ENCODE results near the gene ZNF862.

The ZNF862 gene

GRCh38 chr7:149808311-149808710 lies 29.9 kb upstream of the ZNF862 start:
- TF ChIP-seq CSRNP3 (CRISPR knock-in tag; IDR thresholded peaks at IDR 0.05) (no peak), RARB (CRISPR knock-in tag; IDR thresholded peaks at IDR 0.05) (no peak), PATZ1 (CRISPR knock-in tag; IDR thresholded peaks at IDR 0.05; ENCODE audit: borderline replicate concordance) (no peak), PPARA (CRISPR knock-in tag; IDR thresholded peaks at IDR 0.05; ENCODE audit: borderline replicate concordance) (no peak), ZC3H10 (CRISPR knock-in tag; IDR thresholded peaks at IDR 0.05) (no peak), ESRRG (CRISPR knock-in tag; IDR thresholded peaks at IDR 0.05) (no peak), BACH2 (CRISPR knock-in tag; IDR thresholded peaks at IDR 0.05; ENCODE audit: borderline replicate concordance) (no peak), TOX (CRISPR knock-in tag; IDR thresholded peaks at IDR 0.05; ENCODE audit: borderline replicate concordance) (no peak), ZFP30 (CRISPR knock-in tag; IDR thresholded peaks at IDR 0.05) (no peak), CREB5 (CRISPR knock-in tag; IDR thresholded peaks at IDR 0.05; ENCODE audit: low read depth) (no peak), ZNF565 (CRISPR knock-in tag; conservative IDR thresholded peaks at IDR 0.05; ENCODE audit: low read depth) (no peak), TSHZ2 (CRISPR knock-in tag; IDR thresholded peaks at IDR 0.05) (no peak), GLIS3 (CRISPR knock-in tag; IDR thresholded peaks at IDR 0.05) (no peak), ZNF8 (CRISPR knock-in tag; IDR thresholded peaks at IDR 0.05) (no peak)
- no peak for ATAC-seq

- no peak for TF ChIP-seq POU6F1 (CRISPR knock-in tag; IDR thresholded peaks at IDR 0.05; ENCODE audit: borderline replicate concordance, low read depth)
- TF ChIP-seq ZFP3 (CRISPR knock-in tag; IDR thresholded peaks at IDR 0.05), result no peak
- TF ChIP-seq ZC3H10 (CRISPR knock-in tag; IDR thresholded peaks at IDR 0.05), result no peak
- TF ChIP-seq CSRNP3 (CRISPR knock-in tag; IDR thresholded peaks at IDR 0.05), result no peak
- no peak for TF ChIP-seq GLIS3 (CRISPR knock-in tag; IDR thresholded peaks at IDR 0.05)
- no peak for TF ChIP-seq TOX (CRISPR knock-in tag; IDR thresholded peaks at IDR 0.05; ENCODE audit: borderline replicate concordance)
- no peak for TF ChIP-seq CSDC2 (CRISPR knock-in tag; IDR thresholded peaks at IDR 0.05)
- no peak for TF ChIP-seq PATZ1 (CRISPR knock-in tag; IDR thresholded peaks at IDR 0.05; ENCODE audit: borderline replicate concordance)
- no peak for TF ChIP-seq BACH2 (CRISPR knock-in tag; IDR thresholded peaks at IDR 0.05; ENCODE audit: borderline replicate concordance)
- no peak for TF ChIP-seq TSHZ2 (CRISPR knock-in tag; IDR thresholded peaks at IDR 0.05)
- no peak for TF ChIP-seq ZFP30 (CRISPR knock-in tag; IDR thresholded peaks at IDR 0.05)
- TF ChIP-seq SNAI2 (CRISPR knock-in tag; IDR thresholded peaks at IDR 0.05), result no peak
- TF ChIP-seq ISL1 (CRISPR knock-in tag; IDR thresholded peaks at IDR 0.05), result no peak
- no peak for TF ChIP-seq TCF4 (CRISPR knock-in tag; IDR thresholded peaks at IDR 0.05; ENCODE audit: borderline replicate concordance)
- no peak for ATAC-seq
Measured at GRCh38 chr7:149809215-149809614, 29.0 kb upstream of the ZNF862 start.

Measured in SK-N-SH treated with all-trans-retinoic acid at 6 μM for 48 hours (cell line).